Fibroblast of peridontal ligament (primary cell): ENCODE results near the gene FRAT2.
"Not testable (repeated sequence)": the region's sequence is repeated elsewhere in the genome, so short reads cannot be mapped to it uniquely, and the experiment has no call there.

ENCODE experiments used
- DNase-seq: peaks from one replicate; pipeline ENCODE4 v3.0.0-alpha.2; 2010; ENCODE audit errors: extremely low read depth

FRAT2 gene

GRCh38 chr10:97291357-97292096 lies 43.0 kb downstream of the FRAT2 start:
- DNase-seq = no peak

- DNase-seq = not testable (repeated sequence)
Observed at GRCh38 chr10:97290576-97291356, 43.8 kb downstream of the FRAT2 start.

GRCh38 chr10:97290076-97290475 lies 44.5 kb downstream of the FRAT2 start:
- DNase-seq = not testable (repeated sequence)
